Pancreas (tissue), 10 donors: ENCODE data around the gene FARS2. TPM values are rescaled to one million over a fixed set of nuclear protein-coding genes. Genes with fewer than 3 reads are reported as not detected.

Experiments used
- ATAC-seq, 4 donors: fragments of 200-7000 bp; cut with Tn5 transposase; one replicate each; pipeline versions ENCODE4 v1.8.0 to v1.9.1; 2020; ENCODE audit warnings: mild to moderate bottlenecking in 4 of 4, moderate library complexity in 4 of 4
- DNase-seq, 6 donors: peaks; one replicate each; pipeline ENCODE4 v3.0.0-alpha.2; 2020
- FAIRE-seq: peaks from 2 replicates; lab custom pipeline; 2012; peaks lifted over from hg19 to GRCh38; lab: Jason Lieb, UNC
- H3K27ac ChIP-seq, 4 donors: fragments of 200-600 bp; sonication (generic); 1 replicate in 3 of 4; 2 replicates in 1 of 4; pipeline versions ENCODE4 v1.5.0 to v1.8.0; 2020
- H3K27me3 ChIP-seq, 4 donors: fragments of 200-600 bp; one replicate each; pipeline ENCODE4 v1.8.0; 2021
- H3K36me3 ChIP-seq, 3 donors: fragments of 200-600 bp; sonication (generic) in 1 of 3; one replicate each; pipeline versions ENCODE4 v1.5.0 to v1.8.0; 2020 to 2021
- H3K4me1 ChIP-seq, 3 donors: fragments of 200-600 bp; one replicate each; pipeline ENCODE4 v1.8.0; 2021
- H3K4me3 ChIP-seq, 4 donors: fragments of 200-600 bp; sonication (generic) in 2 of 4; one replicate each; pipeline versions ENCODE4 v1.5.0 to v1.8.0; 2020 to 2021
- H3K9me3 ChIP-seq, 4 donors: fragments of 200-600 bp; one replicate each; pipeline ENCODE4 v1.8.0; 2021
- CTCF ChIP-seq, 4 donors: fragments of 200-600 bp; sonication (generic) in 3 of 4; IDR thresholded peaks; one replicate each; pipeline versions ENCODE4 v1.5.0 to v1.8.0; 2021; ENCODE audit warnings: antibody characterized with exemption in 4 of 4
- WGBS, 2 donors: extraction: QIAGEN DNeasy Blood & Tissue Kit; methylation state at CpG; one replicate each; pipeline ENCODE4 v1.1.7; 2013; 5-methylcytosine and 5-hydroxymethylcytosine counted together
- intact Hi-C, 3 donors: fragments of 100-400 bp; cut with DNase I; formaldehyde crosslinking; loops; one replicate each; pipeline versions ENCODE4 v1.11.1 to v1.14.2; 2022
- polyA plus RNA-seq, 2 donors: library from polyadenylated mRNA; stranded (reverse); fragments of 200-250 nt; gene quantifications; one replicate each; pipeline ENCODE4 v1.2.3, GENCODE V29; 2013
- total RNA-seq, 6 donors: library from RNA; stranded (reverse); fragmentation: NEBNext Ultra II Directional in 4 of 6; extraction: Animal tissue kit (Norgen Biotek cat#: 25700) in 4 of 6; gene quantifications; one replicate each; pipeline versions ENCODE4 v1.2.1 to v1.2.4, GENCODE V29; 2021 to 2023
- donor health status: healthy with polysubstance abuse.
- donor health status: DM: no; HTN: no; CAD: no; lungs with moderate emphysema.
- donor health status: DM: no; HTN: no; CAD: no.
- donor health status: control.
- donor health status: control.
- donor health status: Bipolar disorder and iron deficiency.
- donor health status: DM: yes; HTN: yes; CAD: no.
- donor health status: DM: no; HTN: no; CAD: no.
- donor health status: DM: no; HTN: no; CAD: no.
- donor health status: DM: yes; HTN: yes; CAD: no.

The FARS2 gene
- total and polyA plus RNA-seq, 8 donors, result 4.1 to 10.3 (median 7.5) TPM

- Histone ChIP-seq H3K36me3 (no peaks in the 10 kb centered on the region), H3K4me1 (no peaks in the 10 kb centered on the region), H3K27me3 (no peaks in the 10 kb centered on the region), H3K27ac (no peak overlapping the region), H3K4me3 (no peak overlapping the region), H3K9me3 (no peaks in the 10 kb centered on the region)
- FAIRE-seq (no peak), ATAC-seq (no peak), DNase-seq (no peak)
- intact Hi-C loops, result no loop called here
- no peak for TF ChIP-seq CTCF (IDR thresholded peaks at IDR 0.05)
- whole genome bisulfite sequencing, 2 donors, result 70 to 88% methylated on average over 4 of the region's 4 CpGs
These were observed 245.3 kb downstream of the FARS2 start for GRCh38 chr6:5506597-5506996.

GRCh38 chr6:5507131-5507681, 245.9 kb downstream of the FARS2 start:
- no peaks in the 10 kb centered on the region for H3K36me3 ChIP-seq
- intact Hi-C loops, result no loop called here
- TF ChIP-seq CTCF (IDR thresholded peaks at IDR 0.05), result no peak
- ATAC-seq, result no peak
- WGBS, 2 donors, result 76 to 78% methylated on average over 4 of the region's 4 CpGs
- H3K9me3 ChIP-seq, result no peaks in the 10 kb centered on the region
- no peaks in the 10 kb centered on the region for H3K27me3 ChIP-seq
- H3K4me1 ChIP-seq, result no peaks in the 10 kb centered on the region
- DNase-seq, result no peak
- no peak for FAIRE-seq
- H3K4me3 ChIP-seq, result no peak overlapping the region
- no peak overlapping the region for H3K27ac ChIP-seq

- Histone ChIP-seq H3K27me3 (no peaks in the 10 kb centered on the region), H3K9me3 (no peaks in the 10 kb centered on the region), H3K4me3 (no peak overlapping the region), H3K36me3 (no peaks in the 10 kb centered on the region), H3K27ac (no peak overlapping the region), H3K4me1 (no peaks in the 10 kb centered on the region)
- ATAC-seq, result no peak
- TF ChIP-seq CTCF (IDR thresholded peaks at IDR 0.05), result no peak
- FAIRE-seq, result no peak
- intact Hi-C loops, result no loop called here
- 92 to 93% methylated on average over 8 of the region's 8 CpGs for WGBS, 2 donors
- no peak for DNase-seq
These were observed 247.8 kb downstream of the FARS2 start for GRCh38 chr6:5509106-5509505.

GRCh38 chr6:5510331-5511133, 249.2 kb downstream of the FARS2 start:
- DNase-seq (peak in 1 of 6 donors; percentile 28), FAIRE-seq (no peak), ATAC-seq (no peak)
- intact Hi-C loops, result no loop called here
- H3K9me3 ChIP-seq, result no peaks in the 10 kb centered on the region
- H3K27me3 ChIP-seq, result no peaks in the 10 kb centered on the region
- no peak overlapping the region for H3K27ac ChIP-seq
- H3K4me3 ChIP-seq, result no peak overlapping the region
- no peak for TF ChIP-seq CTCF (IDR thresholded peaks at IDR 0.05)
- H3K36me3 ChIP-seq, result no peaks in the 10 kb centered on the region
- H3K4me1 ChIP-seq, result no peaks in the 10 kb centered on the region
- 91 to 94% methylated on average over 24 of the region's 24 CpGs for WGBS, 2 donors

- no peak for ATAC-seq
These were observed 250.6 kb downstream of the FARS2 start for GRCh38 chr6:5511954-5512353.

More at GRCh38 chr6:5511954-5512353, 250.6 kb downstream of the FARS2 start:
- H3K27ac ChIP-seq, result no peak overlapping the region
- no peaks in the 10 kb centered on the region for H3K36me3 ChIP-seq
- no peaks in the 10 kb centered on the region for H3K9me3 ChIP-seq
- H3K27me3 ChIP-seq, result no peaks in the 10 kb centered on the region
- FAIRE-seq (no peak), DNase-seq (no peak)
- no peaks in the 10 kb centered on the region for H3K4me1 ChIP-seq
- no peak overlapping the region for H3K4me3 ChIP-seq
- WGBS, 2 donors, result 81 to 90% methylated on average over 3 of the region's 3 CpGs
- TF ChIP-seq CTCF (IDR thresholded peaks at IDR 0.05), result no peak
- intact Hi-C loops, result no loop called here
